Peyer's patch (tissue), 4 donors: ENCODE results near the gene NDUFA5. TPM values are rescaled to one million over a fixed set of nuclear protein-coding genes. Genes with fewer than 3 reads are reported as not detected.
A peak's percentile ranks its signal among the peaks of the same experiment; 100 is the strongest.

ENCODE experiments used
- DNase-seq, 3 donors: peaks; one replicate each; pipeline ENCODE4 v3.0.0-alpha.2; 2017 to 2019
- H3K27ac ChIP-seq, 4 donors: fragments of 200-600 bp; sonication (generic); one replicate each; pipeline ENCODE4 v1.5.1; 2016 to 2019
- H3K27me3 ChIP-seq, 2 donors: fragments of 200-600 bp; sonication (generic); one replicate each; pipeline ENCODE4 v1.5.1; 2019
- H3K36me3 ChIP-seq, 3 donors: fragments of 200-600 bp; sonication (generic); one replicate each; pipeline ENCODE4 v1.5.1; 2016 to 2019
- H3K4me1 ChIP-seq, 4 donors: fragments of 200-600 bp; sonication (generic); one replicate each; pipeline ENCODE4 v1.5.1; 2016 to 2019
- H3K4me3 ChIP-seq, 4 donors: fragments of 200-600 bp; sonication (generic); 1 replicate in 3 of 4; 2 replicates in 1 of 4; pipeline ENCODE4 v1.5.1; 2016 to 2019; ENCODE audit warnings: mild to moderate bottlenecking in 1 of 4
- H3K9me3 ChIP-seq, 4 donors: fragments of 200-600 bp; sonication (generic); one replicate each; pipeline ENCODE4 v1.5.1; 2016 to 2019; ENCODE audit warnings: mild to moderate bottlenecking in 1 of 4
- POLR2A ChIP-seq, 2 donors: fragments of 450-650 bp; IDR thresholded peaks; one replicate each; pipeline ENCODE4 v1.5.1; 2017; ENCODE audit warnings: antibody characterized with exemption in 2 of 2, mild to moderate bottlenecking in 2 of 2, moderate library complexity in 2 of 2
- total RNA-seq, 4 donors: library from RNA; depleted of rRNA; stranded (reverse); fragments of >200 nt; gene quantifications; one replicate each; pipeline ENCODE4 v1.1.0, GENCODE V29; 2016
- TF ChIP-seq, protein P1 (sequence below), 6 experiments: fragments of 450-650 bp in 4 of 6; fragments of 200-600 bp in 2 of 6; sonication (generic) in 1 of 6; IDR thresholded peaks; one replicate each; pipeline ENCODE4 v1.5.1; 2017 to 2019; ENCODE audit warnings: antibody characterized with exemption in 6 of 6, mild to moderate bottlenecking in 3 of 6, moderate library complexity in 1 of 6

Gene NDUFA5
- total RNA-seq, 4 donors from 2014 or later = 35.7 to 55.2 (median 45.4) TPM

DNA sequence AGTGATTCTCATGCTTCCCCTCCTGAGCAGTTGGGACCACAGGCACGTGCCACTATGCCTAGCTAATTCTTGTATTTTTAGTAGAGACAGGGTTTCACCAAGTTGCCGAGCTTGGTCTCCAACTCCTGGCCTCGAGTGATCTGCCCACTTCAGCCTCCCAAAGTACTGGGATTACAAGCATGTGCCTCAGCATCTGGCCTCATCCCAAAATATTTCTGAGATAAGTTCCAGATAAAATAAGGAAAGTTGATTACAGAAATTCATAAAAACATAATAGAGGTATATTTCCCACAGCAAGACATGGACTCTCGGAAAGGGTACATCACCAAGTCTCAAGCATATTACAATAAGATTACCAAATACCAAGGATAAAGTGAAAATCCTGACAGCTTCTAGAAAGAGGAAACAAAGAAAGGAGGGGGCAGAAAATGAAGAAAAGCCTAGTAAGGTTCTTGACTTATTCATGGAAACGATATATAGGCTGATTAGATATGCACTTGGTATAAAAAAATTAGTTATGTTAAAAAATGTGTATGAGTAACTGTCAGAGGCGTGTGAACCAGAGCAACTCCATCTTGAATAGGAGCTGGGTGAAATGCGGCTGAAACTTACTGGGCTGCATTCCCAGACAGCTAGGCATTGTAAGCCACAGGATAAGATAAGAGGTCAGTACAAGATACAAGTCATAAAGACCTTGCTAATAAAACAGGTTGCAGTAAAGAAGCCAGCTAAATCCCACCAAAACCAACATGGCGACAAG lies 58.2 kb downstream of the NDUFA5 start:
- no peak overlapping the region for H3K4me3 ChIP-seq
- TF ChIP-seq POLR2A (IDR thresholded peaks at IDR 0.05) = no peak
- TF ChIP-seq, protein P1, sequence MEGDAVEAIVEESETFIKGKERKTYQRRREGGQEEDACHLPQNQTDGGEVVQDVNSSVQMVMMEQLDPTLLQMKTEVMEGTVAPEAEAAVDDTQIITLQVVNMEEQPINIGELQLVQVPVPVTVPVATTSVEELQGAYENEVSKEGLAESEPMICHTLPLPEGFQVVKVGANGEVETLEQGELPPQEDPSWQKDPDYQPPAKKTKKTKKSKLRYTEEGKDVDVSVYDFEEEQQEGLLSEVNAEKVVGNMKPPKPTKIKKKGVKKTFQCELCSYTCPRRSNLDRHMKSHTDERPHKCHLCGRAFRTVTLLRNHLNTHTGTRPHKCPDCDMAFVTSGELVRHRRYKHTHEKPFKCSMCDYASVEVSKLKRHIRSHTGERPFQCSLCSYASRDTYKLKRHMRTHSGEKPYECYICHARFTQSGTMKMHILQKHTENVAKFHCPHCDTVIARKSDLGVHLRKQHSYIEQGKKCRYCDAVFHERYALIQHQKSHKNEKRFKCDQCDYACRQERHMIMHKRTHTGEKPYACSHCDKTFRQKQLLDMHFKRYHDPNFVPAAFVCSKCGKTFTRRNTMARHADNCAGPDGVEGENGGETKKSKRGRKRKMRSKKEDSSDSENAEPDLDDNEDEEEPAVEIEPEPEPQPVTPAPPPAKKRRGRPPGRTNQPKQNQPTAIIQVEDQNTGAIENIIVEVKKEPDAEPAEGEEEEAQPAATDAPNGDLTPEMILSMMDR (IDR thresholded peaks at IDR 0.05) = no peak
- no peaks in the 10 kb centered on the region for H3K9me3 ChIP-seq
- DNase-seq = no peak
- no peak overlapping the region for H3K27ac ChIP-seq
- no peaks in the 10 kb centered on the region for H3K4me1 ChIP-seq
- H3K36me3 ChIP-seq = no peaks in the 10 kb centered on the region
- H3K27me3 ChIP-seq = no peaks in the 10 kb centered on the region

DNA sequence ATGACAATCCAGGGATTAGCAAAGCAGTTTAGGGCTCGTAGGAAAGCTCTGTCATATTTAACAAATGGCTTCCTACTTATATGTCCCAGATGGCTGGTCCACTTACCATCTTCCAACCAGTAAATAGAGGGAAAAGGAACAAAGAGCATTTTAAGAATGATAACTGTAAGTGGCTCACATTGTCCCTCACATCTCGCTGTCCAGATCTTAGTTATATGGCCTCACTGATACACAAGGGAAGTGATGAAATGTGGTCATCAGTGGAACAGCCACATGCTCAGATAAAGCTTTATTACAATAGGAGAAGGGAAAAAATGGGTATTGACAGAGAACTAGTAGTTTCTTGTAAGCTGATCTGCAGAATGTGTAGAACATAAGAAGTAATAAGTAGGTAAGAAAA lies 59.0 kb downstream of the NDUFA5 start:
- H3K4me3 ChIP-seq = no peak overlapping the region
- H3K4me1 ChIP-seq = no peaks in the 10 kb centered on the region
- DNase-seq = no peak
- no peak for TF ChIP-seq POLR2A (IDR thresholded peaks at IDR 0.05)
- TF ChIP-seq, protein P1 (IDR thresholded peaks at IDR 0.05) = no peak
- H3K36me3 ChIP-seq = no peaks in the 10 kb centered on the region
- H3K27ac ChIP-seq = no peak overlapping the region
- no peaks in the 10 kb centered on the region for H3K27me3 ChIP-seq
- H3K9me3 ChIP-seq = no peaks in the 10 kb centered on the region

DNA sequence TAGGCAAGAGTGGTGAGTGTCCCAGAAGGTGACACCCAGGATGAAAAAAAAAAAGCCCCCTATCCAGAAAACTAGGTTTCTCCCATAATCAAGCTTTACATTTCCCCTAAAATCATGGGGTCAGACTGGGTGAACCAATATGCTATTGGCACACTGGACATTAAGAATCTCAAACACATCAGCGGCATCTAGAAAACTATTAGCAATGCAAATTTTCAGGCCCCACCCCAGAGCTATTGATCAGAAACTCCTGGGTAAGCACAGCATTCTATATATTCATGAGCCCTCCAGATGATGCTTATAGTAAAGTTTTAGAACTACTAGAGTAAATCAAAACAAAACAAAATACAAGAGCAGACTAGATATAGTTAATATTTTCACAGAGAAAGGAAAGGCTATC lies 59.6 kb downstream of the NDUFA5 start:
- no peaks in the 10 kb centered on the region for H3K4me1 ChIP-seq

DNA sequence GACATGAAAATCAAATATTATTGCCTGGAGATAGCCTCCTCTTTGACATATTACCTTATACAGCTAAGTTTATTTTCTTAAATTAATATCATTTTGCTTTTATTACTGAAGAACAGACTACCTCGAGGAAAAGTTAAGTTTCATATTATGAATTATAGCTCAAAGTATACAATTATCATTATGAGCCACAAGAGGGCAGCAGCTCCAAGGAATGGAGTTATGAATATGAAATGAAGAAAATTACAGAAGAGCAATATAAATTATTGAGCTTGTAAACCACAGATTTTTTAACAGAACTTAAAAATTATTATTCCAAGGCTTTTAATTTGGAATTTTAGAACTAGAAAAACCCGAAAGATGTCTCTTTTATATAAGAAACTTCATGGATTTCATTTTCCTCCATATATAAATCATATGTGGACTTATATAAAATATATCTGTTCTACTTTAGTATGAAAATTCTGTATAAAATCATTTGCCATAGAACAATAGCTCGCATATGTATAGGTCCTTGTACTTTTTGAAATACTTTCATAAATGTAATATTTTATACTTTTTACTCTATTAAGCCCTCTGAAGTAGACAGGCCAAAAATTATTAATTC lies 63.3 kb downstream of the NDUFA5 start:
- H3K27me3 ChIP-seq = no peaks in the 10 kb centered on the region
- no peak overlapping the region for H3K4me3 ChIP-seq
- TF ChIP-seq, protein P1 (IDR thresholded peaks at IDR 0.05) = peak in 5 of 6 experiments; percentile 48 to 75 (median 72)
- TF ChIP-seq POLR2A (IDR thresholded peaks at IDR 0.05) = no peak
- H3K9me3 ChIP-seq = no peaks in the 10 kb centered on the region
- DNase-seq = no peak
- no peaks in the 10 kb centered on the region for H3K4me1 ChIP-seq
- H3K27ac ChIP-seq = no peak overlapping the region
- H3K36me3 ChIP-seq = no peaks in the 10 kb centered on the region

More for the DNA sequence above, 59.6 kb downstream of the NDUFA5 start:
- Histone ChIP-seq H3K9me3 (no peaks in the 10 kb centered on the region), H3K4me3 (no peak overlapping the region), H3K27me3 (no peaks in the 10 kb centered on the region), H3K27ac (no peak overlapping the region), H3K36me3 (no peaks in the 10 kb centered on the region)
- TF ChIP-seq, protein P1 (IDR thresholded peaks at IDR 0.05) = no peak
- TF ChIP-seq POLR2A (IDR thresholded peaks at IDR 0.05) = no peak
- DNase-seq = no peak

DNA sequence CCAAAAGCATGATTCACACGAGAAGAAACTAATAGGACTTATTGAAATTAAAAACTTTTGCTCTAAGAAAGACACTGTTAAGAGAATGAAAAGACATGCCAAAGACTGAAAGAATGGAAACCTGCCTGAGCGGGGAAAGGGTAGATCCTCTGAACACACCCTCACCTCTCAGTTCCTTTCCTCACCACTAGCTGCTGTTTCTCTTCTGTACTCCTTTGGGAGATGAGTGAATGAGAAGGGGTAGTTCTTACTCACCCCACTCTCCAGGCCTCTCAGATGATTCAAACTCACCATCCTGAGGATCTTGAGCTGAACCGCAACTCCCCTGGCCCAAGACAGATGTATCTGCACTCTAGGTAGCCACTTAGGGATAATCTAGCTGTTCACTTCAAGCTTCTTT lies 65.1 kb downstream of the NDUFA5 start:
- no peaks in the 10 kb centered on the region for H3K4me1 ChIP-seq
- H3K4me3 ChIP-seq = no peak overlapping the region
- no peaks in the 10 kb centered on the region for H3K27me3 ChIP-seq
- H3K9me3 ChIP-seq = no peaks in the 10 kb centered on the region
- H3K27ac ChIP-seq = no peak overlapping the region
- H3K36me3 ChIP-seq = no peaks in the 10 kb centered on the region
- no peak for DNase-seq
- TF ChIP-seq POLR2A (IDR thresholded peaks at IDR 0.05) = no peak
- TF ChIP-seq, protein P1 (IDR thresholded peaks at IDR 0.05) = no peak

Other genes with a start within 250 kb of the NDUFA5 start
- gene IQUB, start 23.2 kb downstream of the NDUFA5 start, total RNA-seq = not detected
- gene ASB15, start 44.0 kb upstream of the NDUFA5 start, total RNA-seq = not detected
- gene LMOD2, start 98.0 kb upstream of the NDUFA5 start, total RNA-seq = not detected
- gene WASL, start 191.2 kb upstream of the NDUFA5 start, total RNA-seq = 10 to 100 TPM; 33.8 to 60.2 (median 51.5) TPM